Activated B cell treated with CpG ODN at 0.5 μM for 24 hours (primary cell): ENCODE measurements around the gene PBX1. TPM values are rescaled to one million over a fixed set of nuclear protein-coding genes. Genes with fewer than 3 reads are reported as not detected.
"Not testable (repeated sequence)": the region's sequence is repeated elsewhere in the genome, so short reads cannot be mapped to it uniquely, and the experiment has no call there.

Experiments used
- ATAC-seq: fragments of 200-7000 bp; cut with Tn5 transposase; one replicate; pipeline ENCODE4 v1.10.0; 2021; ENCODE audit warnings: low read depth, mild to moderate bottlenecking, moderate library complexity
- CTCF ChIA-PET: fragments of 350-600 bp; sonication (Branson Sonifier 250); formaldehyde crosslinking; loops from one replicate; lab custom pipeline; 2021; ENCODE audit warnings: antibody characterized with exemption; lab: Charles Lee
- POLR2A ChIA-PET: fragments of 350-600 bp; sonication (Branson Sonifier 250); formaldehyde crosslinking; loops from one replicate; lab custom pipeline; 2021; ENCODE audit warnings: antibody characterized with exemption; lab: Charles Lee
- DNase-seq: peaks from one replicate; pipeline ENCODE4 v3.0.0; 2022
- H3K27ac Mint-ChIP-seq: one replicate; pipeline ENCODE4 v1.8.0; 2020; ENCODE audit warnings: mixed read lengths
- H3K27me3 Mint-ChIP-seq: one replicate; pipeline ENCODE4 v1.8.0; 2021; ENCODE audit warnings: mixed read lengths
- H3K36me3 Mint-ChIP-seq: one replicate; pipeline ENCODE4 v1.8.0; 2021; ENCODE audit warnings: low read depth, mixed read lengths
- H3K4me1 Mint-ChIP-seq: one replicate; pipeline ENCODE4 v1.8.0; 2021; ENCODE audit warnings: mixed read lengths
- H3K4me3 Mint-ChIP-seq: one replicate; pipeline ENCODE4 v1.8.0; 2020; ENCODE audit warnings: mild to moderate bottlenecking, mixed read lengths
- H3K9me3 Mint-ChIP-seq: one replicate; pipeline ENCODE4 v1.8.0; 2020; ENCODE audit warnings: mixed read lengths
- CTCF ChIP-seq: fragments of 200-600 bp; IDR thresholded peaks from one replicate; pipeline ENCODE4 v1.8.0; 2022; ENCODE audit warnings: antibody characterized with exemption, mild to moderate bottlenecking
- intact Hi-C: fragments of 100-400 bp; cut with micrococcal nuclease; formaldehyde crosslinking; loops from one replicate; pipeline ENCODE4 v1.15.1; 2024
- total RNA-seq: library from RNA; stranded (reverse); gene quantifications from 2 replicates; pipeline ENCODE4 v1.2.3, GENCODE V29; 2022

The PBX1 gene
- total RNA-seq, 1 donor from 2014 or later: not detected

DNA sequence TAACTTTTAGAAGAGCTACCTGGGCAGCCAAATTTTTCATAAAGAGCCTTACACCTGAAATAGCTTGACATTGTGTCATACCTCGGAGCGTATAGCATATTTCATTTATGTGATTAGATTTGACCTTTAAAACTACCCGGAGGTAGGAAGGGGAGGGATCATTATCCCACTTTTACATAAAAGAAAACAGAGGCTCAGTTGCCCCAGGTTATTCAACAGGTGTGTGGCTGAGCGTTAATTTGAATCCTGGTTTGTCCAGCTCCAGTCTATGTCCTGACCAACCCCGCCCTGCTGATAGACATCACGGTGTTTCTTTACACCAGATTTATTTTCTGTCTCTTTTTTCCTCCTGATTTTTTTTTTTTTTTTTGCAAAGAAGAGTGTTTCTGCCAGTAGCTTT, 39.7 kb downstream of the PBX1 start:
- H3K27me3 Mint-ChIP-seq: peaks cover 3% of the 10 kb centered on the region
- no peaks in the 10 kb centered on the region for H3K9me3 Mint-ChIP-seq
- CTCF ChIA-PET: no interaction called here
- POLR2A ChIA-PET: no interaction called here
- ATAC-seq (no peak), DNase-seq (no peak)
- H3K4me3 Mint-ChIP-seq: no peak overlapping the region
- no peak for TF ChIP-seq CTCF
- no peaks in the 10 kb centered on the region for H3K36me3 Mint-ChIP-seq
- no peaks in the 10 kb centered on the region for H3K4me1 Mint-ChIP-seq
- intact Hi-C loops: no loop called here
- no peak overlapping the region for H3K27ac Mint-ChIP-seq

- ChIA-PET CTCF (no interaction called here), POLR2A (no interaction called here)
- no peak overlapping the region for H3K4me3 Mint-ChIP-seq
- H3K27me3 Mint-ChIP-seq: peaks cover 4% of the 10 kb centered on the region
- ATAC-seq (no peak), DNase-seq (no peak)
- H3K9me3 Mint-ChIP-seq: no peaks in the 10 kb centered on the region
- H3K36me3 Mint-ChIP-seq: no peaks in the 10 kb centered on the region
- TF ChIP-seq CTCF: no peak
- no peak overlapping the region for H3K27ac Mint-ChIP-seq
- H3K4me1 Mint-ChIP-seq: no peaks in the 10 kb centered on the region
- intact Hi-C loops: no loop called here
These were observed 40.3 kb downstream of the PBX1 start for GRCh38 chr1:164599272-164599671.

- no peak overlapping the region for H3K27ac Mint-ChIP-seq
- no peaks in the 10 kb centered on the region for H3K9me3 Mint-ChIP-seq
- POLR2A ChIA-PET: no interaction called here
- no peak for ATAC-seq
- DNase-seq: no peak
- H3K36me3 Mint-ChIP-seq: no peaks in the 10 kb centered on the region
- no peak for TF ChIP-seq CTCF
- peaks cover 4% of the 10 kb centered on the region for H3K27me3 Mint-ChIP-seq
- no peak overlapping the region for H3K4me3 Mint-ChIP-seq
- CTCF ChIA-PET: interaction anchor here (1.1 kb wide), 1 partner anchor 14 kb away, joined by 3 read pairs; no protein-coding TSS in a partner anchor
- intact Hi-C loops: no loop called here
- no peaks in the 10 kb centered on the region for H3K4me1 Mint-ChIP-seq
These were observed 42.6 kb downstream of the PBX1 start for GRCh38 chr1:164601399-164602100.

DNA sequence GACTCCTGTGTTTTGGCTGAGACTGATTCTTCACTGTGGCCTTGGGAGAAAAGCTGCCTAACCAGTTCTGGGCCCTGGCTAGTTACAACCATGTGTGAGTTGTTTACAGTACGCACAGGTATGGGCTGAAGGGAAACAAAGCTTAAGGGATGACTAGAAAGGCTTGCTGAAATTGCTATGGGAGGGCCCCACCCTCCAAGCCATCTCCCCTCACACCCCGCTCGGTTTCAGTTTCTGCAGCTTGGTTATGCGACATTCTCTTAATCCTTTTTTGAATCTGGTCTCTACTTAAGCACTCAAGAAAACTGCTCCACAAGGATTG, 43.1 kb downstream of the PBX1 start:
- ChIA-PET POLR2A (no interaction called here), CTCF (interaction anchor here (1.1 kb wide), 1 partner anchor 13 kb away, joined by 3 read pairs; no protein-coding TSS in a partner anchor)
- Mint-ChIP-seq H3K4me1 (no peaks in the 10 kb centered on the region), H3K27me3 (peaks cover 4% of the 10 kb centered on the region), H3K27ac (no peak overlapping the region), H3K36me3 (no peaks in the 10 kb centered on the region), H3K9me3 (no peaks in the 10 kb centered on the region), H3K4me3 (no peak overlapping the region)
- intact Hi-C loops: no loop called here
- DNase-seq (no peak), ATAC-seq (no peak)
- no peak for TF ChIP-seq CTCF

- Mint-ChIP-seq H3K4me1 (no peaks in the 10 kb centered on the region), H3K36me3 (no peaks in the 10 kb centered on the region), H3K4me3 (no peak overlapping the region), H3K27me3 (peaks cover 4% of the 10 kb centered on the region), H3K27ac (no peak overlapping the region), H3K9me3 (no peaks in the 10 kb centered on the region)
- ChIA-PET POLR2A (no interaction called here), CTCF (interaction anchor here (1.1 kb wide), 1 partner anchor 13 kb away, joined by 3 read pairs; no protein-coding TSS in a partner anchor)
- intact Hi-C loops: no loop called here
- no peak for TF ChIP-seq CTCF
- no peak for ATAC-seq
- no peak for DNase-seq
These were observed 43.6 kb downstream of the PBX1 start for GRCh38 chr1:164602480-164603093.

- H3K27me3 Mint-ChIP-seq, DNase-seq, H3K4me3 Mint-ChIP-seq, H3K9me3 Mint-ChIP-seq, intact Hi-C loops, POLR2A ChIA-PET, CTCF ChIA-PET, H3K27ac Mint-ChIP-seq, ATAC-seq, H3K4me1 Mint-ChIP-seq, H3K36me3 Mint-ChIP-seq: not testable (repeated sequence)
These were observed 44.8 kb downstream of the PBX1 start for GRCh38 chr1:164603805-164604204.
